Hepatocyte (in vitro differentiated cells): ENCODE results near the gene P2RX1. TPM values are rescaled to one million over a fixed set of nuclear protein-coding genes. Genes with fewer than 3 reads are reported as not detected.
"Not testable (repeated sequence)": the region's sequence is repeated elsewhere in the genome, so short reads cannot be mapped to it uniquely, and the experiment has no call there.

Experiments used
- DNase-seq: peaks from one replicate; pipeline ENCODE4 v3.0.0-alpha.2; 2016; ENCODE audit warnings: low spot score
- H2AFZ ChIP-seq: fragments of 200-600 bp; sonication (generic); 2 replicates; pipeline ENCODE4 v1.6.0; 2016; ENCODE audit warnings: antibody characterized with exemption, mild to moderate bottlenecking
- H3K27ac ChIP-seq: fragments of 200-600 bp; sonication (generic); 2 replicates; pipeline ENCODE4 v1.5.1; 2016; ENCODE audit warnings: mild to moderate bottlenecking
- H3K27me3 ChIP-seq: fragments of 200-600 bp; sonication (generic); 2 replicates; pipeline ENCODE4 v1.6.1; 2016
- H3K36me3 ChIP-seq: fragments of 200-600 bp; sonication (generic); replicated peaks from 2 replicates; pipeline ENCODE4 v1.5.1; 2016; ENCODE audit warnings: low read depth; ENCODE audit not compliant: insufficient read depth
- H3K4me1 ChIP-seq: fragments of 200-600 bp; sonication (generic); 2 replicates; pipeline ENCODE4 v1.5.1; 2016; ENCODE audit warnings: mild to moderate bottlenecking, moderate library complexity; ENCODE audit not compliant: insufficient read depth
- H3K4me2 ChIP-seq: fragments of 200-600 bp; sonication (generic); 2 replicates; pipeline ENCODE4 v1.6.0; 2016
- H3K4me3 ChIP-seq: fragments of 200-600 bp; sonication (generic); 2 replicates; pipeline ENCODE4 v1.5.1; 2016; ENCODE audit warnings: mild to moderate bottlenecking
- H3K79me2 ChIP-seq: fragments of 200-600 bp; sonication (generic); 2 replicates; pipeline ENCODE4 v1.6.0; 2017; ENCODE audit warnings: mild to moderate bottlenecking
- H3K9me2 ChIP-seq: fragments of 200-600 bp; sonication (generic); replicated peaks from 2 replicates; pipeline ENCODE4 v1.6.0; 2017; ENCODE audit warnings: mild to moderate bottlenecking; ENCODE audit not compliant: insufficient read depth
- H3K9me3 ChIP-seq: fragments of 200-600 bp; sonication (generic); 2 replicates; pipeline ENCODE4 v1.5.1; 2016; ENCODE audit warnings: low read depth, mild to moderate bottlenecking
- H4K20me1 ChIP-seq: fragments of 200-600 bp; sonication (generic); 2 replicates; pipeline ENCODE4 v1.6.0; 2016; ENCODE audit warnings: mild to moderate bottlenecking; ENCODE audit not compliant: insufficient read depth, poor library complexity, severe bottlenecking
- CTCF ChIP-seq: fragments of 200-600 bp; sonication (generic); IDR thresholded peaks from 2 replicates; pipeline ENCODE4 v1.5.1; 2016; ENCODE audit warnings: antibody characterized with exemption, mild to moderate bottlenecking; ENCODE audit not compliant: poor library complexity
- EZH2 ChIP-seq: fragments of 200-600 bp; sonication (generic); IDR thresholded peaks from 2 replicates; pipeline ENCODE4 v1.6.1; 2016; ENCODE audit warnings: antibody characterized with exemption, mild to moderate bottlenecking, borderline replicate concordance
- EZH2phosphoT487 ChIP-seq: fragments of 200-600 bp; sonication (generic); IDR thresholded peaks from one replicate; pipeline ENCODE4 v1.6.1; 2018; ENCODE audit warnings: antibody characterized with exemption, mild to moderate bottlenecking, low read depth, moderate library complexity; ENCODE audit not compliant: unreplicated experiment, severe bottlenecking
- WGBS: methylation state at CpG from one replicate; pipeline ENCODE4 v1.1.6; 2016; ENCODE audit warnings: low lambda C conversion rate; ENCODE audit errors: missing lambda C conversion rate; 5-methylcytosine and 5-hydroxymethylcytosine counted together
- polyA plus RNA-seq: library from polyadenylated mRNA; unstranded; fragments of >200 nt; fragmentation: Nextera tagmentation; extraction: Ambion mirVana; gene quantifications from 2 replicates; pipeline ENCODE4 v1.2.1, GENCODE V29; 2016
- total RNA-seq: library from RNA; depleted of rRNA; stranded (reverse); fragments of >200 nt; gene quantifications from 2 replicates; pipeline ENCODE4 v1.2.3, GENCODE V29; 2014

P2RX1 gene
- total and polyA plus RNA-seq, 2 experiments from 2014 or later, result 0.50 to 1.8 TPM

GRCh38 chr17:3859940-3860339 lies 56.3 kb downstream of the P2RX1 start:
- no peaks in the 10 kb centered on the region for H3K4me1 ChIP-seq
- H3K9me2 ChIP-seq, result no peaks in the 10 kb centered on the region
- H3K27me3 ChIP-seq, result no peaks in the 10 kb centered on the region
- H3K79me2 ChIP-seq, result no peaks in the 10 kb centered on the region
- no peak overlapping the region for H3K27ac ChIP-seq
- WGBS, result 81% methylated on average over 9 of the region's 9 CpGs
- H2AFZ ChIP-seq, result no peak overlapping the region
- TF ChIP-seq CTCF (no peak), EZH2 (no peak), EZH2phosphoT487 (no peak)
- no peak for DNase-seq
- no peaks in the 10 kb centered on the region for H4K20me1 ChIP-seq
- H3K9me3 ChIP-seq, result no peaks in the 10 kb centered on the region
- no peaks in the 10 kb centered on the region for H3K36me3 ChIP-seq
- H3K4me3 ChIP-seq, result no peak overlapping the region
- H3K4me2 ChIP-seq, result no peak overlapping the region

GRCh38 chr17:3857261-3858105 lies 58.8 kb downstream of the P2RX1 start:
- no peaks in the 10 kb centered on the region for H3K27me3 ChIP-seq
- no peaks in the 10 kb centered on the region for H4K20me1 ChIP-seq
- H3K36me3 ChIP-seq, result no peaks in the 10 kb centered on the region
- H3K27ac ChIP-seq, result no peak overlapping the region
- H3K4me2 ChIP-seq, result no peak overlapping the region
- no peaks in the 10 kb centered on the region for H3K79me2 ChIP-seq
- TF ChIP-seq EZH2phosphoT487, result no peak
- no peak for TF ChIP-seq CTCF
- no peak for TF ChIP-seq EZH2
- H3K4me1 ChIP-seq, result no peaks in the 10 kb centered on the region
- H3K9me3 ChIP-seq, result no peaks in the 10 kb centered on the region
- no peak overlapping the region for H2AFZ ChIP-seq
- WGBS, result 92% methylated on average over 16 of the region's 16 CpGs
- no peak for DNase-seq
- H3K4me3 ChIP-seq, result no peak overlapping the region
- no peaks in the 10 kb centered on the region for H3K9me2 ChIP-seq

GRCh38 chr17:3854204-3854603 lies 62.1 kb downstream of the P2RX1 start:
- H2AFZ ChIP-seq, H3K9me3 ChIP-seq, H3K27me3 ChIP-seq, H3K4me1 ChIP-seq, H3K4me2 ChIP-seq, H3K4me3 ChIP-seq, H3K9me2 ChIP-seq, DNase-seq, H4K20me1 ChIP-seq, H3K79me2 ChIP-seq, H3K27ac ChIP-seq, H3K36me3 ChIP-seq: not testable (repeated sequence)
- no CpG with 5 or more reads among the region's 36 CpGs for WGBS

GRCh38 chr17:3852561-3852960 lies 63.7 kb downstream of the P2RX1 start:
- Histone ChIP-seq H3K9me3 (no peaks in the 10 kb centered on the region), H3K4me3 (no peak overlapping the region), H3K36me3 (no peaks in the 10 kb centered on the region), H3K4me1 (no peaks in the 10 kb centered on the region), H3K9me2 (no peaks in the 10 kb centered on the region), H4K20me1 (no peaks in the 10 kb centered on the region), H3K4me2 (no peak overlapping the region), H3K27me3 (no peaks in the 10 kb centered on the region), H3K27ac (no peak overlapping the region), H2AFZ (no peak overlapping the region), H3K79me2 (no peaks in the 10 kb centered on the region)
- TF ChIP-seq EZH2phosphoT487, result no peak
- TF ChIP-seq CTCF, result no peak
- TF ChIP-seq EZH2, result no peak
- DNase-seq, result no peak
- 93% methylated on average over 10 of the region's 10 CpGs for WGBS
